Body of pancreas (tissue), 4 donors: Measurements from ENCODE around the gene LIMD2.

Experiments
- POLR2A ChIP-seq, 3 donors: fragments of 450-650 bp; IDR thresholded peaks; one replicate each; pipeline ENCODE4 v1.6.1; 2016; ENCODE audit warnings: antibody characterized with exemption in 3 of 3, mild to moderate bottlenecking in 2 of 3
- TF ChIP-seq, protein P1 (sequence below), 7 experiments: fragments of 450-650 bp in 4 of 7; fragments of 200-600 bp in 3 of 7; sonication (generic) in 3 of 7; IDR thresholded peaks; one replicate each; pipeline ENCODE4 v1.5.1; 2016 to 2019; ENCODE audit warnings: antibody characterized with exemption in 7 of 7

- TF ChIP-seq, protein P1, sequence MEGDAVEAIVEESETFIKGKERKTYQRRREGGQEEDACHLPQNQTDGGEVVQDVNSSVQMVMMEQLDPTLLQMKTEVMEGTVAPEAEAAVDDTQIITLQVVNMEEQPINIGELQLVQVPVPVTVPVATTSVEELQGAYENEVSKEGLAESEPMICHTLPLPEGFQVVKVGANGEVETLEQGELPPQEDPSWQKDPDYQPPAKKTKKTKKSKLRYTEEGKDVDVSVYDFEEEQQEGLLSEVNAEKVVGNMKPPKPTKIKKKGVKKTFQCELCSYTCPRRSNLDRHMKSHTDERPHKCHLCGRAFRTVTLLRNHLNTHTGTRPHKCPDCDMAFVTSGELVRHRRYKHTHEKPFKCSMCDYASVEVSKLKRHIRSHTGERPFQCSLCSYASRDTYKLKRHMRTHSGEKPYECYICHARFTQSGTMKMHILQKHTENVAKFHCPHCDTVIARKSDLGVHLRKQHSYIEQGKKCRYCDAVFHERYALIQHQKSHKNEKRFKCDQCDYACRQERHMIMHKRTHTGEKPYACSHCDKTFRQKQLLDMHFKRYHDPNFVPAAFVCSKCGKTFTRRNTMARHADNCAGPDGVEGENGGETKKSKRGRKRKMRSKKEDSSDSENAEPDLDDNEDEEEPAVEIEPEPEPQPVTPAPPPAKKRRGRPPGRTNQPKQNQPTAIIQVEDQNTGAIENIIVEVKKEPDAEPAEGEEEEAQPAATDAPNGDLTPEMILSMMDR (IDR thresholded peaks at IDR 0.05), result no peak
- TF ChIP-seq POLR2A (IDR thresholded peaks at IDR 0.05), result no peak
Measured at GRCh38 chr17:63699638-63700527, at the start of gene LIMD2.
